Tibial nerve (tissue), 4 donors: Measurements from ENCODE around the gene HNRNPC.

Source experiments
- EP300 ChIP-seq, 2 donors: sonication (generic); formaldehyde crosslinking; IDR thresholded peaks; one replicate each; pipeline ENCODE4 v1.6.1; 2017; ENCODE audit warnings: antibody characterized with exemption in 2 of 2, mild to moderate bottlenecking in 1 of 2
- POLR2A ChIP-seq, 2 donors: fragments of 450-650 bp; IDR thresholded peaks; one replicate each; pipeline ENCODE4 v1.6.1; 2017; ENCODE audit warnings: antibody characterized with exemption in 2 of 2, mild to moderate bottlenecking in 2 of 2, moderate library complexity in 2 of 2
- TF ChIP-seq, protein P1 (sequence below), 5 experiments: fragments of 200-600 bp in 3 of 5; fragments of 450-650 bp in 2 of 5; sonication (generic) in 3 of 5; IDR thresholded peaks; one replicate each; pipeline ENCODE4 v1.5.1; 2016 to 2019; ENCODE audit warnings: antibody characterized with exemption in 5 of 5, mild to moderate bottlenecking in 3 of 5, moderate library complexity in 2 of 5

- TF ChIP-seq, protein P1, sequence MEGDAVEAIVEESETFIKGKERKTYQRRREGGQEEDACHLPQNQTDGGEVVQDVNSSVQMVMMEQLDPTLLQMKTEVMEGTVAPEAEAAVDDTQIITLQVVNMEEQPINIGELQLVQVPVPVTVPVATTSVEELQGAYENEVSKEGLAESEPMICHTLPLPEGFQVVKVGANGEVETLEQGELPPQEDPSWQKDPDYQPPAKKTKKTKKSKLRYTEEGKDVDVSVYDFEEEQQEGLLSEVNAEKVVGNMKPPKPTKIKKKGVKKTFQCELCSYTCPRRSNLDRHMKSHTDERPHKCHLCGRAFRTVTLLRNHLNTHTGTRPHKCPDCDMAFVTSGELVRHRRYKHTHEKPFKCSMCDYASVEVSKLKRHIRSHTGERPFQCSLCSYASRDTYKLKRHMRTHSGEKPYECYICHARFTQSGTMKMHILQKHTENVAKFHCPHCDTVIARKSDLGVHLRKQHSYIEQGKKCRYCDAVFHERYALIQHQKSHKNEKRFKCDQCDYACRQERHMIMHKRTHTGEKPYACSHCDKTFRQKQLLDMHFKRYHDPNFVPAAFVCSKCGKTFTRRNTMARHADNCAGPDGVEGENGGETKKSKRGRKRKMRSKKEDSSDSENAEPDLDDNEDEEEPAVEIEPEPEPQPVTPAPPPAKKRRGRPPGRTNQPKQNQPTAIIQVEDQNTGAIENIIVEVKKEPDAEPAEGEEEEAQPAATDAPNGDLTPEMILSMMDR (IDR thresholded peaks at IDR 0.05) = no peak
- no peak for TF ChIP-seq POLR2A (IDR thresholded peaks at IDR 0.05)
- no peak for TF ChIP-seq EP300 (IDR thresholded peaks at IDR 0.05)
Measured at GRCh38 chr14:21252149-21252548, 17.1 kb downstream of the HNRNPC start.
